Inferior parietal cortex (tissue), 1 donor: ENCODE measurements around the gene GRAP.

Experiments
- DNase-seq: peaks from one replicate; pipeline ENCODE4 v3.0.0-alpha.2; 2016; ENCODE audit errors: extremely low spot score

GRAP gene

DNA sequence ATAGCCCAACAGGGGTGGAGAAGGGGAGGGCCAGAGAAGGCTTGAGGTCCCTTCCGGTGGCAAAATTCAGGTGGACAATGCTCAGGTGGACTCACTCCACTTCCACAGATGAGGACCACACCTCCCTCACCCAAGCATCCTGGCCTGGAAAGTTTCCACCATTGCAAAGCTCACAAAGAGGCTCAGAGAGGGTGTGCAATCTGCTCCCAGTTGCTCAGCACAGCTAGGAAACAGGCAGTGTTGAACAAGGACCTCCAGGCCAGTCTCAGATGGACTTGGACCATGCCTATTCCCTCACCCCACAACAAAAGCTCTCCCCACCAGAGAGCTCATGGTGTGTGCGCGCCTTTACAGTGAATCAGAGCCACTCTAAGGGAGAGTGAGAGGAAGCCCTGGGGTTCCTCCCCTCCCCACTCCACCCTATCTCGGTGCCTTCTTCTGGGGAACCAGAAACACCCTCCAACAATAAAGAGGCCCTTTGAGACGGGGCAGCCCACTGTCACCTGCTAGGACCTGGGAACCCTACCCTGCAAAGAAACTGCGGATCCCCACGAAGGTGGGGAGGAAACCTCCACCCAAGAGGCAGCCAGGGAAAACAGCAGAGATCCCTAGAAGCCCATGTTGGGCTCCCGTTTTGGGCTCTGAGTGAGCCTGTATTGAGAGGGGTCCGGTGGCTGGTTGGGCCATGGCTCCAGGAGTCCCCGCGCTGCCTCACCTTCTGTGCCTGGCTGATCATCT is 43.8 kb downstream of the GRAP start:
- DNase-seq: no peak

DNA sequence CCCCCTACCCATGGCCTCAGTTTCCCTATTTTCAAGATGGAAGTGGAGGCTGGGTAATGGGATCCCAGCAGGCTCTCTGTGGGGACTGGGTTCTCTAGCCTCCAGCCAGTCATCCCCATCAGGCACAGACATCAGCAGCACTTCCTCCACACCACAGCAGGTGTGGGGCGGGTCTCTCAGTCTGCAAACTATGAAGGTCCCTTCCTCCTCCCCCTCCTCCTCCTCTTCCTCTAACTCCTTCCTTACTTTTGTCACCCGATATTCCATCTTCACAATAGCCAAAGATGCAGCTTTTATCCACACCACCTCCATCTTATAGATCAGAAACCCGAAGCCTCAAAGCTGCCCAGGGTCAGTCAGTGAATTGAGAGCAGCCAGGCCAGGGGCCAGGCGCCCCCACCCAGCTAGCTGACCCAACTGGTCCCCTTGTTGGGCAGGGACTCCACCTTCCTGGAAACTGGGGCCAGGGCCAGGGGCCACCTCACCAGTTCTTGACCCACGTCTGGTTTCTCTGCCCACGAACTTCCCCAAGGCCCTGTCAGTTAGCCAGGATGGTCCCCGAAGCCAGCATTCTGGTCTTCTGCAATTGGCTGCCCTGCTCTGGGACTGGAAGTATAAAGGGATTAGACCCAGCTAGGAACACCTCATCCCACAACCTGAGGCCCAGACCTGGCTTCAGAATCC is 44.7 kb downstream of the GRAP start:
- DNase-seq: no peak

DNA sequence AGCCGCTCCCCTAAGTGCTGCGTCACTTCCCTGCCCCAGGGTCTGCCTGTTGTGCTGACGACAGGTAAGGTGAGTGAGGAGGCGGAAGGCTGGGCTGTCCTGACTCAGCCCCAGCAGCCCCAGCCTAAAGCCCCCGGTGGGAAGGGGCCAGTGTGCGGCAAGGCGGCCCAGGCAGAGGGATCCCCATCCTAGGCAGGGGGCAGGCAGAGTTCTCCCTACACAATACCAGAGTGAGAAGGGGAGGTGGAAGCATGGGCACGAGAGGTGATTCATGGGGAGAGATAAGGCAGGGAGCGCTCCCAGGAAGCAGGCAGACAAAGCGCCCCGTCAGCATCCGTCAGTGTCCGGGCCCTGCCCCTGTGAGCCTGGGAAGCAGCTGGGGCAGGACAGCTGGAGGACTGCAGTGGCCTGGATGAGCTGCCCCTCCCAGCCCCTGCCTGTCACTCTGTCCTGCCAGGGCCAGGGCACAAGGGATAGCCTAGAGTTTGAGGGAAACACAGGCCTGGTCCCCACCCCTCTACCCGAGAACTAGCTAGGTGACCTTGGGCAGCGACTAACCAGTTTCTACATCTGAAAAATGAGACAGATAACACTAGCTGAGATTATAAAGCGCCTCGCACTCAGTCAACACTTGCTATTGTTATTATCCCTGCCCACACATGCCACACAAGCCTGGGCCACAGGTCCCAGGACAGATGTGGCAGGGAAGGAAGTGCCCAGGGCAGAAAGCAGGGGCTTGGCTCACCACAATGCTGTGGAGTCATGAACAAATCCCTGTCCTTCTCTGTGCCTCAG is 46.0 kb downstream of the GRAP start:
- no peak for DNase-seq

DNA sequence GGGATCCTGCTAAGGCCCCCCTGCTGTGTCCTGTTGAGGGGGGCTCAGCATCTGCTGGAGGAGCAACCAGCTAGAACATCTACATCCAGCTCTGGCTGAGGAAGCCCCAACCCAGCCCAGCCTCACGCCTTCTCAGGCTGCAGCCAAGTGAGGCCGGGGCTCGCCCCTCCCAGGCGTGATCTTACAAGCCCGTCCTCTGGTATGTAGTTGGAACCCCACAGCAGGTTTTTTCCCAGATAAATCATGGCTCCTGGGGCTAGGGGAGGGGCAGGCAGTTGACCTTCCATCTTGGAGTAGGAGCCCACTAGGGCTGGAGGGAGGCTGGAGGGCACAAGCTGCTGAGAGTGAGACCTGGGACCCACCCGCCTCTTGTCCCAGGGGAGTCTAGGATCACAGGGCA is 46.8 kb downstream of the GRAP start:
- DNase-seq: no peak

DNA sequence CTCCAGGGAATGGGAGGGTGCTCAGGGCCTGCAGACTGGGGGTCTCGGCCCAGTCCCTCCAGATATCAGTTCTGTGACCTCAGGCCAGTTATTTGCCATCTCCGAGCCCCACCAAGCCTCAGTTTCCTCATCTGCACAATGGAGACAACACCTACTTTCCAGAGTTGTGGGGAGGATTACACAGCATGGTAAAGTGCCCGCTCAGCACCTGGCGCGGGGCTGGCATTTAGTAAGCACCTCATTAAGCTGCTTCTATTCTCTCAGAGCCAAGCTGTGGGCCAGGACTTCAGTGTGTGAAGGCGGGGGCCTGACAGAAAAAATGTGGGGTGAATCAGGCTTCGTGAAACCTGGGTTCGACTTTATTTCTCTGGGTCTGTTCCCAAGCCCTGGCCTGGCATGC is 47.4 kb downstream of the GRAP start:
- no peak for DNase-seq

DNA sequence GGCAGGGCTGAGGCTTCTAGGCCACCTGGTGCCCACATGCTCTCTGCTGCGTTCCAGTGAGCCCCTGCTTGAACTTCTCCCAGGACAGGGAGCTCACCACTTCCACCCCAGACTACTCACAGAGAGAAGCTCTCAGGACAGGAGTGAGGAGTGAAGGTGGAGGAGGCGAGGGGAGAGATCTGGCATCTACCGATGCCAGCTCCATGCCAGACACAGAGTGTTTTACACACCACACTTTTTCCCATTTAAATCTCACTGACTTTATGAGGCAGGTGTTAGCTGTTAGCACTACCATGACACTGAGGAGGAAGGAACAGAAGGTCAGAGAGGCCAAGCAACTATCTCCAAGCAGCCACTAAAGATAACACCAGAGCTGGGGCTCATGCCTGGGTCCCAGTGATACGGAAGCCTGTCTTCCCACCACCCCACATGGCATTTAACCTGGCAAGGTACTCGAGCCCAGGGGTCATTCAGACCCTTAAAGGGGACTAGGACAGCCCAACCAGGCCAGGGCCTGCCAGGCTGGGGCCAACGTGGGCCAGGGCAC is 49.0 kb downstream of the GRAP start:
- DNase-seq: no peak

DNA sequence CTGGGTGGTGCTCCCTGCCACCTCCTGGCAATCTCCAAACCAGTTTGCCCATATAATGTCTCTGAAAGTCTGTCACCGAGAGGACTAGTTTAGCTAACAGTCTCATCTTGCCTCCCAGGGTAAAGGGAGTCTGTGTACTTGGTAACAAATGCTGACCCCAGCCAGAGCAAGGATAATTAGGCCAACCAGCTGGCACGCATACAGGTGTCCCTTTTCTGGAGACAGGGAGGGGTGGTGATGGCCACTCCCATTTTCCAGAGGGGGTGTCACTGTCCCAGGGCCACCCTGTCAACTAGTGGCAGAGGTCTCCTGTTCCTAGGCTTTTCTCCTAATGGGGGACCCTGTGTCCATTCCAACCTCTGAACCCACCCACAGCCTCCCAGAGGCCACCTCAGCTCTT is 50.3 kb downstream of the GRAP start:
- no peak for DNase-seq

DNA sequence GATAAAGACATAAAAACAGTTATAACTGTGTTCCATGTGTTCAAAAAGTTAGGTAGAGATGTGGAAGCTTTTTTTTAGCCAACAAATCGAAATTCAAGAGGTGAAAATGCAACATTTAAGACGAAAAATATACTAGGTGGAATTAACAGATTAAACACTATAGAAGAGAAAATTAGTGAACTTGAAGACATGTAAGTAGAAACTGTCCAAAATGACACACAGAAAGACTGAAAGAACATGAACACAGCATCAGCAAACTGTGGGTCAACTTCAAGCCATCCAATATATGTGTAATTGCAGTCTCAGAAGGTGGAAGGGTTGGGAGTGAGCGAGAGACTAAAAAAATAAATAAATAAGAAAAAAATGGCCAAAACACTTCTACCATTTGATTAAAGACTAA is 51.5 kb downstream of the GRAP start:
- DNase-seq: no peak

DNA sequence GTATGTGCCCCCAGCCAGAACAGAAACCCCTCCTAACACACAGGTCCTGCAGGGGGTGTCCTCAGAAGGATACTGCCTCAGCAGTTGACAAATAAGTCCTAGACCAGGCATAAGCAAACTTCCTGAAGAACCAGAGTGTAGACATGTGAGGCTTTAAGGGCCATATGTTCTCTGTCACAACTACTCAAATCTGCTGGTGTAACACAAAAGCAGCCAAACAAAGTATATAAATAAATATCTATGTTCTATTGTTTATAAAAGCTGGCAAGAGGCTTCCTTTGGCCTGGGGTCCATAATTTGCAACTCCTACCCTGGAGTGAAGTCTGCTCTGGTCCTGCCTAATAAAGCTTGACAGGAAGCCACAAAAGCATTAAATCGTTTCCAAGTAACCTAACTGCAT is 52.1 kb downstream of the GRAP start:
- no peak for DNase-seq

DNA sequence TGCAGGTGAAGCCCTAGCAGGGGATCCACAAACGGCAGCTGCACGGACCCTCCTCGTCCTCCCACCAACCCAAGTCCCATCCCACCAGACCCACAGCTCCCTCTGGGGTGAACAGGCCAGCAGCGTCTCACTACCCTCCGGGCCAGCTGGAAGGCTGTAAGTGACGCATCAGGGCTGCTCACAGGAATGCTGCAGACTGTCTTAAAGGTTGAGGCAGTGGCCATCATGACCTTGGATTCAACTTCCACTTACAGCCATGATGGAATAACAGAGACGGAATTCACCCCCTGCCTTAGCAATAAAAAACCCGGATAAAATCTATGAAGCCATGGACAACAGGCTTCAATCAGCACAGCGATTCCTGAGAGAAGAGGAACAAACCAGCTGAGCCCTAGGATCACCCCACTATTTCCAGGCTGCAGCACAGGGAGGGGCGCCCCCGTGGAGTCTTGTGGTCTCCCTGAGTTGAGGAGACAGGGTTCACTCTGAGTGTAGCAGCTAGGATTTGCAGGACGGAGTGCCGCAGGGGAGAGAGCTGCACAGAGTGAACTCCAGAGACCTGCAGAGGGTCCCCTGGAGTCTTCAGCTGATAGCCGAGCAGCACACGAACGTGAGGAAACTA is 52.7 kb downstream of the GRAP start:
- no peak for DNase-seq

DNA sequence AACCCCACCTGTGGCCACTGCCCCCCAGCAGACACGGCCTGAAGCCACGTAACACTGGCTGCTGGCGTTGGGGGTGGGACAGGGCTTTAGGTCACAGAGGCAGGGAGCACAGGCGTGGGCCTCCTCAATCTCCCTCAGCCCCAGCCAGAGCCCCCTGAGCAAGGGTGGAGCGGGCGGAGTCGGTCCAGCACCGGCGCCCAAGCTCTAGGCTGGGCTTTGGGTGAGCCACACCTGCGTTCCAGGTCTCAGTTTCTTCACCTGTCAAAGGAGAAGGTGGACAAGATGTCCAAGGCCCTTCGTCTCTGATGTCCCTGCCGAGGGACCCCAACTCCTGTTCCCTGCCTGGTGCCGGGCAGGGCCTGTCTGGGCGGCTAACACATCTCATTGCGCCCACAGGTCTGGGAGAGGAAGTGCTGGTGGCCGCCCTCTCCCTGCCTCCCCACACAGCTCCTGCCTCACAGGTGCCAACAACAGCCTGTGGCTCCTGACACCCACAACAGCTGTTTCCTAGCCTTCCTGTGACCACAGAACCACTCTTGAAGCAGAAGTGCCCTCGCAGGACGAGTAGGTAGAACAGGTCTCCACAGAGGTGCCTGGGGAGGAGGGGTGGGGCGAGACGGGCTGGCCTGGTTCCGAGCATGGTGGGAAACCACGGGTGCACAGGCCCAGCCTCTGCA is 54.2 kb downstream of the GRAP start:
- DNase-seq: no peak

DNA sequence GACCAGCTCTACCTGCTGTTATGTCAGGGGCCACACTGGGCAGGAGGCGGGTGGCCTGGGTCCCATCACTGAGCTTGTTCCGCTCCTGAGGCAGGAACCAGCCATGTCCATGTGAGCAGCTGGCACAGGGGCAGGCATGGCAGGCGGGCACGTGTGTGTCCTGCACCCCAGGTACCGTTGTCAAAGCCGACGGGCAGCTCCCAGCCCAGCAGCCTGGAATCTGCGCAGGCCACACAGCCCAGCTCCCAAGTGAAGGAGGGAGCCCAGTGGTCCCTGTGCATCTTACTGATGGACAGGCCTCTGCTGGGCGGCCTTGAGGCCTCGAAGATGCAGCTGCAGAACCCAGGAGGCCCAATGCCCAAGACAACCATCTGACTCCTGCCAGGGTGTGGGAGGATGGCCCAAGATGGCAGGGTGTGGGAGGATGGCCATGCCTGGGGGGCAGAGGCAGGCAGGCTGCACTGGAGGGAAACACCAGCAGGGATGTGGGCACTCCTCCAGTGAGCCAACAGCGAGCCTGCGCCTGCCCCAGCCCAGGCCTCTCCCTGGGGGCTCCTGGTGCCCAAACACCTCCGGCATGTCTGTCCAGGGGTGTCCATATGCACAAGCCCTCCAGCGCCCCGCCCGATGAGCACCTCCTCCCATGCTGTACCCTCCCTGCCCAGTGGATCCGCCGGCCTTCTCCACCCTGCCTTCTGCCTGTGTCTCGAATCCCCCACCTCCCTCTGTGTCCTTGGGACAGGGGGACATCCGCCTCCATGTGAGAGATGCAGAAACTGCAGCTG is 55.0 kb downstream of the GRAP start:
- DNase-seq: no peak

DNA sequence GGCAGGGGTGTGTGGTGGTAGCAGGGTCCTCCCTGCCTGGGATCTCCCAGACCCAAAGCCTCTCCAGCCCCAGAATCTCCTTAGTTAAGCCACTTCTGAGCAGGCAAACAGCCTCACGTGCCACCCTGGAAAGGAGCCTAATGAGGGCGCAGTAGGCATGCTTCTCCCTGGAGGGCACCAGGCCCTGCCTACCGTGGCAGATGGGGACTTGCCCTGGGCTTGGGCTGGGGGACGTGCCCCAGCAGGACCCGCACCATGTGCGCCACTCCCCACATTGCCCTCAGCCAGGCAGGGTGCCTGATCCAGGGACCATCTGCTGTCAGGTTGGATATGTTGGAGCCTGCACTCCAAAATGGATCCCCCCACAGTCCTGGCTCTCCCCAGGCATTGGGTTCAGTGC is 56.4 kb downstream of the GRAP start:
- DNase-seq: no peak

DNA sequence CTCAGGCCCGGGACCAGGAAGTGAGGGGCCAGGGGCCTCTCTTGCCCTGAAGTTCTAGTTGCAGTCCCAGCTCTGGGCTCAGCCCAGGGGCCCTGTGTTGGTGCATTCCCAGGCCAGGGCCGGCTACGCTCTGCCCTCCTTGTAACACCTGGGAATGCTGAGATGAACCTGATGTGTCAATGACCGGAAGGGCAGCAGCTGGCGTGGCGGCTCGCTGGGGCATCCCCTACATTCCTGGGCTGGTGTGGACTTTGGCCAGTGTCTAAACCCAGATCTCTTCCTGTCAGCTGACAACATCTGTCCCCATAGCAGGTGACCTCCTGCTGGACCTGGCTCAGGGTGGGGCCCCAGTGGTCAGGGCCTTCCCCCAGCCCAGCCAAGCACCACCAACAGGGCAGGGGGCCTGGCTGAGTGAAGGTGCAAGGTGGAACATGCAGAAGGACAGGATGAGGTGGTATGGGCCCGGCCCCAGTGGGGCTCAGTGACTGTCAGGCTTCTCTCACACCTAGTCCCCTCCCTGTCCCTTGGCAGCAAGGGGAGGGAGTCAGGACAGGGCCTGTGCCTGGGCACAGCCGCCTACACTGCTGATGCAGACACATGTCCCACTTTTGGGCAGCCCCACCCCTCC is 58.1 kb downstream of the GRAP start:
- DNase-seq: no peak

DNA sequence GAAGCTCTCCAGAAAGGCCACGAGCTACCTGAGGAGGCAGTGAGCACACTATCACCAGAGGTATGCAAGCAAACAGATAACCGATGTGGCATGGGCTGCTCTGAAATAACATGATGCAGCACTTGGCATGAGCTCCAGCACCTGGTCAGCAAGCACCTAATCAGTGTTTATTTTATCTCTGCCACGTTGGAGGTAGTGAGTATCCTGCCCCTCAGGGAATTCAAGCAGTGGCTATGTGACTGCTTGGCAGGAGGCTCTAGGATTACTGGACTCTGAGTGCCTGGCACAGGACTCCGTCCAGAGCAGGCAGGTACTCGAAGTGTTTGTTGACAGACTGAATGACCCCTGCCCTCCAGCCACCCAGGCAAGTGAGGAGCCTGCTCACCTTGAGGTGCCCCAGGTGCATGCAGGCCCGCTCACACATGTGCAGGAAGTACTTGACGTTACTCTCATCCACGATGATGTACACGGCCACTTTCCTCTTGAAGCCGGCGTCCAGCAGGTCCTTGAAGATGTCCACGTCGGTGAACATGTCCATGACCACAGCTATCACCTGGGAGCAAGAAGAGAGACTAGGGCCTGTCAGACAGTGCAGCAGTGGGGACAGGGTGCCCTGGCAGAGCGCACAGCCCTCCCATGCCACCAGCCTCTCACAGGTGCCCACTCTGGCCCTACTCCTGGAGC is 58.8 kb downstream of the GRAP start:
- no peak for DNase-seq

DNA sequence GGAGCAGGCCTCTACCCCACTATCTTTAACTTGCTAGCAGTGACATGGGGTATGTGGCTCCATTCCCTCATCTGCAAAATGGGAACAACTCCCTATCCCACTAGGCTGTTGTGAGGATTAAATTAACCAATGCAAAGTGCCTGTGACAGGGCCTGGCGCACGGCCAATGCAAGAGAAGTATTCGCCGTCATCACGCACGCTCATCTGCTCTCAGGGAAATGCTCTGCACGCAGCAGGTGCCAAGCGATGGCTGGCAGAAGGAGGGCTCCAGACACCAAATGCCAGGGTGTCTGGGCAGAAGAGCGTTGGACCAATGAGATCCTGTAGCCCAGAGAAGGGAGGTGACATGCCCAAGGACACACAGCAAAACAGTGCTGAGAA is 59.5 kb downstream of the GRAP start:
- no peak for DNase-seq

DNA sequence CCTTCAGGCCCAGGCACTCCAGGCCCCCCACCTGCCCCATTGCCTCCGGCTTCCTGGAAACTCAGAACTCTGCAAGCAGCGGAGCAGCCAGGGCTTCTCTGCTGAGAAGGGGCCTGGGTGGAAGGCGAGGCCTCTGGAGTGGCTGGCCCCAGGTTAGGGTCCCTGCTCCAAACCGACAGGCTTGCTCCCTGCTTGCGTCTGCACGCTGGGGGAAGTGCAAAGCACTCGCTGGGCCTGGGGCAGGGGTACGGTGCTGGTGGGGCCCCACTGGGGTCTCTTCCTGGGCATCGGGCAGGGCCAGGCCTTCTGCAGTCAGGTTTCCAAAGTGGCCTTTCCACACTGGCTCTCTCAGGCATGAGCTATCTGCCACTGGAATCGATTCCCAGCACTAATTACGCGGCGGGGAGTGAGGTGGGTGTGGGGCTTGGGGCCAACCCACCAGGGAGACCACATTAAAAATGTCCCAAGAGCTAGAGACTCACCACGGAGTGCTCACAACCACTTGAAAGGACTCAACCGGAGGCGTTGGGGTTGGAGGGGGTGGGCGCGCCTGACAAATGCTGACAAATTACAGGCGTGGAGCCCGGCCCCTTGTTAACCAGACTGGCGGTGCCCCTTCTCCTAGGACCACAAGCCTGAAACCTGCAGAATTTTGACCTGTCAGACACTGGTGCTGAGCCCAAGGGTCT is 60.1 kb downstream of the GRAP start:
- DNase-seq: no peak

DNA sequence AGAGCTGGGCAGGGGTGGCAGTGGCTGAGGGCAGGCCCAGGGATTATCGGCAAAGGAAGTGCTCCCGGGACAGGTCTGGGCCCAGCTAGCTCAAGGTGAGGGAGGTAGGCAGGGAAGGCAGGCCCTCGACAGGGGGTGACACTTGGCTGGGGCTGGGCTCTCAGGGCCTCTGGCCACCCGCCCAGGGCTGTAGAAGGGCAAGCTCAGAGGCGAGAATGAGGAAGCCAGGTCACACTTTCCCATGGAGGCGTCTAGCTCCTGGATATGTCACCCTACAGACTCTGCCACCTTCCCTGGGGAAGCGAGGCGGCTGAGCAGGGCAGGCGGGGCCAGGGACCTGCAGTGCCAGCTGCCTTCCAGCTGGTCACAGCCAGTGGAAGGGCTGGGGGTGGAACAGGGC is 61.3 kb downstream of the GRAP start:
- no peak for DNase-seq
